Ishikawa (cell line): ENCODE data around the gene MRFAP1.

ENCODE experiments used
- CEBPB ChIP-seq: IDR thresholded peaks from 2 replicates; pipeline ENCODE4 v1.6.1; 2012
- CREB1 ChIP-seq: IDR thresholded peaks from 2 replicates; pipeline ENCODE4 v1.6.1; 2012; ENCODE audit warnings: low read depth
- EGR1 ChIP-seq: IDR thresholded peaks from 2 replicates; pipeline ENCODE4 v1.6.1; 2012
- EP300 ChIP-seq: IDR thresholded peaks from 2 replicates; pipeline ENCODE4 v1.6.1; 2012; ENCODE audit warnings: borderline replicate concordance
- FOXM1 ChIP-seq: IDR thresholded peaks from 2 replicates; pipeline ENCODE4 v1.6.1; 2012; ENCODE audit warnings: low read depth, borderline replicate concordance
- NFIC ChIP-seq: IDR thresholded peaks from 2 replicates; pipeline ENCODE4 v1.6.1; 2012
- RAD21 ChIP-seq: IDR thresholded peaks from 2 replicates; pipeline ENCODE4 v1.6.1; 2012; ENCODE audit warnings: low read depth
- TAF1 ChIP-seq: IDR thresholded peaks from 2 replicates; pipeline ENCODE4 v1.6.1; 2012; ENCODE audit warnings: low read depth, mild to moderate bottlenecking
- TCF12 ChIP-seq: IDR thresholded peaks from 2 replicates; pipeline ENCODE4 v1.6.1; 2012; ENCODE audit warnings: low read depth
- TEAD4 ChIP-seq: IDR thresholded peaks from 2 replicates; pipeline ENCODE4 v1.6.1; 2012
- YY1 ChIP-seq: IDR thresholded peaks from 2 replicates; pipeline ENCODE4 v1.6.1; 2012; ENCODE audit warnings: low read depth
- ZBTB7A ChIP-seq: IDR thresholded peaks from 2 replicates; pipeline ENCODE4 v1.6.1; 2012; ENCODE audit warnings: low read depth
- TF ChIP-seq, protein P1 (sequence below): IDR thresholded peaks from 2 replicates; pipeline ENCODE4 v1.6.1; 2012; ENCODE audit warnings: low read depth, mild to moderate bottlenecking
- TF ChIP-seq, protein P2 (sequence below): IDR thresholded peaks from 2 replicates; pipeline ENCODE4 v1.6.1; 2012
- TF ChIP-seq, protein P3 (sequence below): IDR thresholded peaks from 2 replicates; pipeline ENCODE4 v1.6.1; 2012

MRFAP1 gene

DNA sequence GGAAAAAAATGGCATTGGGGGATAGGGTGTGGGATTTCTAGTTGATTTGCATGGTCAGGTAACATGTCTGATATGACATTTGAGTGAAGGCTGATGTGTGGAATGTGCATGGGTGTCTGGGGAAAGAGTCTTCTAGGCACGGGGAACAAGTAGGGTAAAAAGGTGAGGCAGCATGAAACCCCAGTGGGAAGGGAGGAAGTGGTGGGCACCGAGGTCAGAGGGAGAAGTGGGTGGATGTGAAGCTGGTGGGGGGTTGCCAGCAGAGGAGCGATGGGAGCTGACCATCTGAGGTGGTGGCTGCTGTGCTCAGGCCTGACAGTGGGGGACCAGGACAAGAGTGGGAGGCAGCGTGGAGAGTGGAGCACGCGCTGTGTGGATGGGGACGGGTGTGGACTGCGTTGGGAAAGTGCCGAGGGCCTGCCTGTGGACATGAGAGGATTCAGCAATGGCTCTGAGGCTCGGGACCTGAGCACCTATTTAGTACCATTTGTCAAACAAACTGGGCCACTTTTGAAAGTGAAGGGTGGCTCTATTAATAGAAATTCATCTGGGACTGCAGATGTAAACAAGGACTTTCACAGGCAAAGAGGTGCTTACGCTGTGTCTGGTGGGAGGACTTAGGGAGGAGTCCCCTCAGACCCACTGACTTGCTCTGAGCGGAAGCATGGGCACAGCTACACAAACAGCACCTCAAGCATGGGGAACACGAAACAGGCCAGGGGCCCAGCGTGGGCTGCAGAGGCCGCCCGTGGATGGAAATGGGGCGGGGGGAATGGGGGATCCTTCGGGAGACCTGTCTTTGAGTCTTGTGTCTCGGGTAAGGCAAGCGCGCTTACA is 36.5 kb downstream of the MRFAP1 start:
- no peak for TF ChIP-seq EGR1
- no peak for TF ChIP-seq RAD21
- no peak for TF ChIP-seq ZBTB7A
- TF ChIP-seq CREB1, result no peak
- TF ChIP-seq TCF12, result no peak

DNA sequence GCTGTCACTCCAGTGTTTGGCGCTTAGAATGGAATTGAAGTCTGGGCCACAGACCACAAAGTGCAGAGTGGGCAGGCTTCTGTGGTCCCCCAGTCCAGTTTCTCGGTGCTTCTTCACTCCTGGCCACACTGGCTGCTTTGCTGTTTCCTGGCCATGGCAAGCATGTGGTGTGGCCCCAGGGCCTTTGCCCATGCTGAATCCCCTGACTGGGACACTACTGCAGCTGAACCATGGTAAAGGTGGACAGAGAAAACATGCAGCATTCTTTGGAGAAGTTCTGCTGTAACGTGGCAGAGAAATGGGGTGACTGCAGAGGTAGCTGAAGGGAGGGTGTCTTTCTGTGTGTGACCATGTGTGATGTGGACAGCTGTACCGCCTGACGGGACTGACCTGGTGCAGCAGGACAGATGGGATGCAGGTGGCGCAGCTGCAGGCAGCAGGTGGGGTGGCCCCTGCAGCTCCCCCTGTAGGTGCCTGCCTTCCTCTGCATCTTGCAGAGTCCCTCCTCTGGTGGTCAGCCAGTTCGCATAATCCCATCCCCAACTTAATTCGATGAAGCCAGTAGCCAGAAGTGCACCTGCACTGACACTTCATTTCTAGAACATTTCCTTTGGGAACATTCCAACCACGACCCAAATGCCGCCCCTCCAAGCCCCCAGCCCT is 40.0 kb downstream of the MRFAP1 start:
- TF ChIP-seq EP300 (no peak), ZBTB7A (no peak), NFIC (no peak), CEBPB (no peak), YY1 (no peak), FOXM1 (no peak), EGR1 (no peak), TCF12 (no peak), CREB1 (no peak), RAD21 (no peak), TEAD4 (no peak), TAF1 (no peak)
- TF ChIP-seq, protein P1, sequence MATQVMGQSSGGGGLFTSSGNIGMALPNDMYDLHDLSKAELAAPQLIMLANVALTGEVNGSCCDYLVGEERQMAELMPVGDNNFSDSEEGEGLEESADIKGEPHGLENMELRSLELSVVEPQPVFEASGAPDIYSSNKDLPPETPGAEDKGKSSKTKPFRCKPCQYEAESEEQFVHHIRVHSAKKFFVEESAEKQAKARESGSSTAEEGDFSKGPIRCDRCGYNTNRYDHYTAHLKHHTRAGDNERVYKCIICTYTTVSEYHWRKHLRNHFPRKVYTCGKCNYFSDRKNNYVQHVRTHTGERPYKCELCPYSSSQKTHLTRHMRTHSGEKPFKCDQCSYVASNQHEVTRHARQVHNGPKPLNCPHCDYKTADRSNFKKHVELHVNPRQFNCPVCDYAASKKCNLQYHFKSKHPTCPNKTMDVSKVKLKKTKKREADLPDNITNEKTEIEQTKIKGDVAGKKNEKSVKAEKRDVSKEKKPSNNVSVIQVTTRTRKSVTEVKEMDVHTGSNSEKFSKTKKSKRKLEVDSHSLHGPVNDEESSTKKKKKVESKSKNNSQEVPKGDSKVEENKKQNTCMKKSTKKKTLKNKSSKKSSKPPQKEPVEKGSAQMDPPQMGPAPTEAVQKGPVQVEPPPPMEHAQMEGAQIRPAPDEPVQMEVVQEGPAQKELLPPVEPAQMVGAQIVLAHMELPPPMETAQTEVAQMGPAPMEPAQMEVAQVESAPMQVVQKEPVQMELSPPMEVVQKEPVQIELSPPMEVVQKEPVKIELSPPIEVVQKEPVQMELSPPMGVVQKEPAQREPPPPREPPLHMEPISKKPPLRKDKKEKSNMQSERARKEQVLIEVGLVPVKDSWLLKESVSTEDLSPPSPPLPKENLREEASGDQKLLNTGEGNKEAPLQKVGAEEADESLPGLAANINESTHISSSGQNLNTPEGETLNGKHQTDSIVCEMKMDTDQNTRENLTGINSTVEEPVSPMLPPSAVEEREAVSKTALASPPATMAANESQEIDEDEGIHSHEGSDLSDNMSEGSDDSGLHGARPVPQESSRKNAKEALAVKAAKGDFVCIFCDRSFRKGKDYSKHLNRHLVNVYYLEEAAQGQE, result no peak
- TF ChIP-seq, protein P2, sequence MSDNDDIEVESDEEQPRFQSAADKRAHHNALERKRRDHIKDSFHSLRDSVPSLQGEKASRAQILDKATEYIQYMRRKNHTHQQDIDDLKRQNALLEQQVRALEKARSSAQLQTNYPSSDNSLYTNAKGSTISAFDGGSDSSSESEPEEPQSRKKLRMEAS, result no peak
- TF ChIP-seq, protein P3, sequence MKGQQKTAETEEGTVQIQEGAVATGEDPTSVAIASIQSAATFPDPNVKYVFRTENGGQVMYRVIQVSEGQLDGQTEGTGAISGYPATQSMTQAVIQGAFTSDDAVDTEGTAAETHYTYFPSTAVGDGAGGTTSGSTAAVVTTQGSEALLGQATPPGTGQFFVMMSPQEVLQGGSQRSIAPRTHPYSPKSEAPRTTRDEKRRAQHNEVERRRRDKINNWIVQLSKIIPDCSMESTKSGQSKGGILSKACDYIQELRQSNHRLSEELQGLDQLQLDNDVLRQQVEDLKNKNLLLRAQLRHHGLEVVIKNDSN, result no peak

DNA sequence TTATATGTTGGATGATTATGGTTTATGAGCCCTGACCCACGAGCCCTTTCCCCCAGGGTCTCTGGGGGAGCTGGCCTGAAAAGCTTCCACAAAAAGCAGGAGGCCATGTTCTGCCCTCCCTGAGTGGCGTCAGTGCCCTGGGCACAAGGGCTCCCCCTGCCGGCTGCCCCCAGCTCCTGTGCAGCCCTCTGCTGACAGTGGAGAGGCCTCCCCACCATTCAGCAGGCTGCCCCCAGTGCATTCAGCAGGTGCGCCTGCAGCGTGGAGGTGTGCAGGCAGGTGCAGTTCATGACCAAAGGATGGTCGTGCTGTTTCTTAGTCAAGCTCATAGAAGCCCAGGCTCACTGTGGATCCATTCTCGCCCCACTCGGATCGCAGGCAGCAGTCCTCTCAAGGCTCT is 40.7 kb downstream of the MRFAP1 start:
- TF ChIP-seq EGR1, result no peak
- no peak for TF ChIP-seq ZBTB7A

DNA sequence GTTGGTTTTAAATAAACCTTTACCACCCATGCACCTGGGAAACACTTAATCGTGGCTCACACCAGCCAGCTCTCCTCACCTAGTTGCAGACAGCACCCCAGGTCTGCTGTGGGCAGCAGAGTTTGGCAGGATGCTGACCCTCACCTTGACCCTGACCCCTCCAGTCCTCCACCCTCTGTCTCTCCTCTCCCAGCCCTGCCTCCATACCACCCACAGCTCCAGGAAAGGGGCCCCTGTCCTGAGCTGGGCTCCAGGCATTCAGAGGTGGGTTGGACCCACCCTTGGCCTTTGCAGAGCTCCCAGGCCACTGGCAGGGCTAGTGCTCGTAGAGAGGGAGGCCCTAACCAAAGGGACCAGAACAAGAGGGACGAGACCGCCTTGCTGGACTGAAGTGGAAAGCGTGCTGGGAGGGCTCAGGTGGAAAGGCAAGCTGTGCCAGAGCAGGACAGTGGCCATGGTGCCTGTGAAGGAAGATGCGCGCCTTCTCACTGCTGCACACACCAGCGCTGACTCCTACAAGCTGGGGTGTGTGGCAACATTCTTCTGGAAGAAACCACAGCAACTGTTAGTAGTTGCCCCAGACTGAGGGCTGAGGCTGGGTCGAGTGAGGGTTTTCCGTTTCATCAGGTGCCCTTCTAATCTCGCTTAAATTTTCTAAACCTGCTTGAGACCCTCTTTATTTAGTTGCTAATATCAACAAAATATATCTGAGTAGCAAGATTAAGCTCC is 42.5 kb downstream of the MRFAP1 start:
- TF ChIP-seq EGR1, result no peak
- TF ChIP-seq, protein P2, result no peak
- no peak for TF ChIP-seq EP300
- TF ChIP-seq NFIC, result no peak
- TF ChIP-seq, protein P3, result no peak
- no peak for TF ChIP-seq RAD21
- TF ChIP-seq TEAD4, result no peak
- no peak for TF ChIP-seq FOXM1
- TF ChIP-seq ZBTB7A, result no peak
- TF ChIP-seq, protein P1, result no peak
- no peak for TF ChIP-seq CEBPB
- TF ChIP-seq CREB1, result no peak
- TF ChIP-seq TAF1, result no peak
- no peak for TF ChIP-seq YY1
- no peak for TF ChIP-seq TCF12

DNA sequence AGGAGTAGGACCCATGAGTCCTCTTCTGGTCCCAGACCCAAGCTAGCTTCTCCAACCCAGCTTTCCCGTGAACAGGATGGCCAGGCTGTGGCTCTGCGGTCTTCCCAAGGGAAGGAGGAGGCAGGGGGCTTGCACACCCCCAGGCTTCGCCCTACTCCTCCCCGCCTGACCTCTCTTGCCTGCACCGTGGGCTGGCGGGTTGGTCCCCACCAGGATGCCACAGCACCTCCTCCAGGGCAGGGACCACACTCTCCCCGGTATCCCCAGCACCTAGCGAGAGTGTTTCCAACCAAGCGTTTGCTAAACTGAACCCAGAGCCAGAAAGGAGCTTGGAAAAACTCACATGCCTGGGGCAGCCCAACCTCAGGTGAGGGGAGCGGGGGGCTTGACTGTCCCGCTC is 44.2 kb downstream of the MRFAP1 start:
- TF ChIP-seq FOXM1 (no peak), YY1 (no peak), EP300 (no peak), RAD21 (no peak), CREB1 (no peak), EGR1 (no peak), TCF12 (no peak), ZBTB7A (no peak), TAF1 (no peak), CEBPB (no peak), TEAD4 (no peak)
- TF ChIP-seq, protein P1, result no peak
